Liver (tissue), 9 donors: ENCODE measurements around the gene EHBP1. TPM values are rescaled to one million over a fixed set of nuclear protein-coding genes. Genes with fewer than 3 reads are reported as not detected.

Source experiments
- DNase-seq: peaks from one replicate; pipeline ENCODE4 v3.0.0-alpha.2; 2017; ENCODE audit warnings: low spot score
- H3K27ac ChIP-seq, 2 donors: one replicate each; pipeline ENCODE4 v1.7.0; 2013; ENCODE audit warnings: inconsistent platforms in 2 of 2, low read length in 2 of 2, control low read depth in 1 of 2, low read depth in 1 of 2, mild to moderate bottlenecking in 1 of 2
- H3K27me3 ChIP-seq, 4 donors: one replicate each; pipeline versions ENCODE4 v1.6.1 to v1.7.0; 2013; ENCODE audit warnings: low read length in 3 of 4, inconsistent platforms in 1 of 4, mild to moderate bottlenecking in 1 of 4, moderate library complexity in 1 of 4; ENCODE audit not compliant: control insufficient read depth in 4 of 4, insufficient read depth in 4 of 4
- H3K36me3 ChIP-seq, 4 donors: one replicate each; pipeline versions ENCODE4 v1.6.1 to v1.7.0; 2013; ENCODE audit warnings: low read length in 3 of 4, mild to moderate bottlenecking in 3 of 4, low read depth in 1 of 4, moderate library complexity in 1 of 4; ENCODE audit not compliant: control insufficient read depth in 4 of 4, insufficient read depth in 3 of 4
- H3K4me1 ChIP-seq, 4 donors: one replicate each; pipeline versions ENCODE4 v1.6.1 to v1.7.0; 2013; ENCODE audit warnings: low read length in 3 of 4, mild to moderate bottlenecking in 3 of 4, moderate library complexity in 1 of 4; ENCODE audit not compliant: control insufficient read depth in 4 of 4, insufficient read depth in 4 of 4
- H3K4me3 ChIP-seq, 3 donors: one replicate each; pipeline versions ENCODE4 v1.6.1 to v1.7.0; 2013; ENCODE audit warnings: low read length in 3 of 3, control low read depth in 1 of 3, low read depth in 1 of 3, mild to moderate bottlenecking in 1 of 3
- H3K9ac ChIP-seq, 2 donors: one replicate each; pipeline ENCODE4 v1.7.0; 2013; ENCODE audit warnings: low read length in 2 of 2, mild to moderate bottlenecking in 2 of 2, moderate library complexity in 2 of 2, control low read depth in 1 of 2, low read depth in 1 of 2
- H3K9me3 ChIP-seq, 4 donors: one replicate each; pipeline versions ENCODE4 v1.6.1 to v1.7.0; 2013; ENCODE audit warnings: low read length in 3 of 4; ENCODE audit not compliant: control insufficient read depth in 4 of 4
- EGR1 ChIP-seq, 2 donors: IDR thresholded peaks; 2 replicates each; pipeline ENCODE4 v1.6.1; 2016 to 2018; ENCODE audit warnings: antibody characterized with exemption in 2 of 2, low read depth in 2 of 2
- HNF4A ChIP-seq, 2 donors: conservative IDR thresholded peaks; 2 replicates each; pipeline ENCODE4 v1.6.1; 2016; ENCODE audit warnings: antibody characterized with exemption in 2 of 2, mild to moderate bottlenecking in 2 of 2
- NR2F2 ChIP-seq: IDR thresholded peaks from 2 replicates; pipeline ENCODE4 v1.6.1; 2016; ENCODE audit warnings: antibody characterized with exemption
- RAD21 ChIP-seq, 2 donors: IDR thresholded peaks; 2 replicates each; pipeline ENCODE4 v1.6.1; 2016; ENCODE audit warnings: antibody characterized with exemption in 2 of 2, mild to moderate bottlenecking in 2 of 2
- RXRA ChIP-seq, 2 donors: IDR thresholded peaks; 2 replicates each; pipeline ENCODE4 v1.6.1; 2017 to 2018; ENCODE audit warnings: antibody characterized with exemption in 2 of 2, mild to moderate bottlenecking in 1 of 2
- SP1 ChIP-seq: IDR thresholded peaks from 2 replicates; pipeline ENCODE4 v1.6.1; 2018; ENCODE audit warnings: antibody characterized with exemption, mild to moderate bottlenecking
- YY1 ChIP-seq: IDR thresholded peaks from 2 replicates; pipeline ENCODE4 v1.6.1; 2016; ENCODE audit warnings: antibody characterized with exemption, mild to moderate bottlenecking
- WGBS: extraction: QIAGEN DNeasy Blood & Tissue Kit; methylation state at CpG from one replicate; pipeline ENCODE4 v1.1.7; 2013; 5-methylcytosine and 5-hydroxymethylcytosine counted together
- polyA plus RNA-seq, 2 donors: library from polyadenylated mRNA; stranded (reverse) in 1 of 2; unstranded in 1 of 2; fragments of 200-250 nt in 1 of 2; fragments of >200 nt in 1 of 2; fragmentation: Nextera tagmentation in 1 of 2; extraction: Ambion mirVana in 1 of 2; gene quantifications; one replicate each; pipeline versions ENCODE4 v1.2.1 to v1.2.3, GENCODE V29; 2013 to 2015
- total RNA-seq, 2 donors: library from RNA; depleted of rRNA; stranded (reverse); fragments of >200 nt; gene quantifications; one replicate each; pipeline ENCODE4 v1.2.3, GENCODE V29; 2014
- TF ChIP-seq, protein P1 (sequence below): IDR thresholded peaks from 2 replicates; pipeline ENCODE4 v1.6.1; 2016; ENCODE audit warnings: antibody characterized with exemption
- TF ChIP-seq, protein P2 (sequence below): fragments of 150-350 bp; IDR thresholded peaks from 2 replicates; pipeline ENCODE4 v1.5.1; 2017; ENCODE audit warnings: improper control_type of control experiment, low read depth, low read length; ENCODE audit not compliant: missing input control
- TF ChIP-seq, protein P3 (sequence below): IDR thresholded peaks from 2 replicates; pipeline ENCODE4 v1.6.1; 2016; ENCODE audit warnings: antibody characterized with exemption
- TF ChIP-seq, protein P4 (sequence below): IDR thresholded peaks from 2 replicates; pipeline ENCODE4 v1.6.1; 2016; ENCODE audit warnings: antibody characterized with exemption, mild to moderate bottlenecking
- donor health status: healthy.
- donor health status: healthy.
- donor health status: healthy.
- donor health status: healthy.
- donor health status: healthy.

Gene EHBP1
- total and polyA plus RNA-seq, 4 donors: 16.6 to 85.8 (median 24.4) TPM

DNA sequence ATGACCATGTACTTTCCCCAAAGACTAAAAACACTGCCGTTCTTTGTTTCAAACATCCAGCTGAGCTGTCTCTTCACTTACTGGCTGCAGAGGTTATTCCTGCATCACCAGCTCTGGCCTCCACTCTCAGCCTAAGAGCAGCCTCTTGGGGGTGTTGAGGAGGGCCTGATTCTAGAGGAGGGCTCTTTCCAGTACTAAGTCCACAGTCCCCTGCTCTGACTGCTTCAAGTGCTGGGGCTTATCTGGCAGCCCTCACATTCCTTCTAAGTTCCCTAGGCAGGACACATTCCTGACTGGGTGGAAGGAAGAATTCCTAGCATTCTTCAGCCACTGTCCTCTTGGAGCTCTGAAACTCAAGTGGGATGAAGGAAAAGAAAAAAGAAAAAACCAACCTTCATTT, 32.9 kb upstream of the EHBP1 start:
- no peaks in the 10 kb centered on the region for H3K27me3 ChIP-seq

DNA sequence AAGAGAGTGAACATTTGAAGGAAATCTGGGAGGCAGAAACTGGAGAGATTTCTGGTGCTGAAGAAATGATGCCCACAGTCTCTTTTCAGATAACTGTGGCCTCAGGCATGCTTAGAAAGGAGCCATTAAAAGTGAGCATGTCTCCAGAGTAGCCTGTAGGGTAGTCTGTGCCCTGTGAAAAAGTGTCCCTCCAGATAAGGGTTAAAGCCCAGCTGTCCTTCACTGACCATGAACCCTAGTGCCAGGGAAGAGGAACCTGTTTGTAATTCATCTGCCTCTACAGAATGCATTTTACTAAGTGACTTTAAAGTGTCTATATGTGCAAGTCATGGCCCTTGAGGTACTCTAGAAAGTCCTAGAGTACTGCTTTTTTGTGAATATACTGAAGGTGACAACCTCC, 30.5 kb upstream of the EHBP1 start:
- no peaks in the 10 kb centered on the region for H3K36me3 ChIP-seq
- no peak overlapping the region for H3K9ac ChIP-seq
- no peaks in the 10 kb centered on the region for H3K4me1 ChIP-seq
- H3K27ac ChIP-seq: no peak overlapping the region
- H3K27me3 ChIP-seq: no peaks in the 10 kb centered on the region
- no peaks in the 10 kb centered on the region for H3K9me3 ChIP-seq
- H3K4me3 ChIP-seq: no peak overlapping the region
- no peak for DNase-seq
- TF ChIP-seq, protein P1, sequence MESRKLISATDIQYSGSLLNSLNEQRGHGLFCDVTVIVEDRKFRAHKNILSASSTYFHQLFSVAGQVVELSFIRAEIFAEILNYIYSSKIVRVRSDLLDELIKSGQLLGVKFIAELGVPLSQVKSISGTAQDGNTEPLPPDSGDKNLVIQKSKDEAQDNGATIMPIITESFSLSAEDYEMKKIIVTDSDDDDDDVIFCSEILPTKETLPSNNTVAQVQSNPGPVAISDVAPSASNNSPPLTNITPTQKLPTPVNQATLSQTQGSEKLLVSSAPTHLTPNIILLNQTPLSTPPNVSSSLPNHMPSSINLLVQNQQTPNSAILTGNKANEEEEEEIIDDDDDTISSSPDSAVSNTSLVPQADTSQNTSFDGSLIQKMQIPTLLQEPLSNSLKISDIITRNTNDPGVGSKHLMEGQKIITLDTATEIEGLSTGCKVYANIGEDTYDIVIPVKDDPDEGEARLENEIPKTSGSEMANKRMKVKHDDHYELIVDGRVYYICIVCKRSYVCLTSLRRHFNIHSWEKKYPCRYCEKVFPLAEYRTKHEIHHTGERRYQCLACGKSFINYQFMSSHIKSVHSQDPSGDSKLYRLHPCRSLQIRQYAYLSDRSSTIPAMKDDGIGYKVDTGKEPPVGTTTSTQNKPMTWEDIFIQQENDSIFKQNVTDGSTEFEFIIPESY: no peak
- TF ChIP-seq, protein P2, sequence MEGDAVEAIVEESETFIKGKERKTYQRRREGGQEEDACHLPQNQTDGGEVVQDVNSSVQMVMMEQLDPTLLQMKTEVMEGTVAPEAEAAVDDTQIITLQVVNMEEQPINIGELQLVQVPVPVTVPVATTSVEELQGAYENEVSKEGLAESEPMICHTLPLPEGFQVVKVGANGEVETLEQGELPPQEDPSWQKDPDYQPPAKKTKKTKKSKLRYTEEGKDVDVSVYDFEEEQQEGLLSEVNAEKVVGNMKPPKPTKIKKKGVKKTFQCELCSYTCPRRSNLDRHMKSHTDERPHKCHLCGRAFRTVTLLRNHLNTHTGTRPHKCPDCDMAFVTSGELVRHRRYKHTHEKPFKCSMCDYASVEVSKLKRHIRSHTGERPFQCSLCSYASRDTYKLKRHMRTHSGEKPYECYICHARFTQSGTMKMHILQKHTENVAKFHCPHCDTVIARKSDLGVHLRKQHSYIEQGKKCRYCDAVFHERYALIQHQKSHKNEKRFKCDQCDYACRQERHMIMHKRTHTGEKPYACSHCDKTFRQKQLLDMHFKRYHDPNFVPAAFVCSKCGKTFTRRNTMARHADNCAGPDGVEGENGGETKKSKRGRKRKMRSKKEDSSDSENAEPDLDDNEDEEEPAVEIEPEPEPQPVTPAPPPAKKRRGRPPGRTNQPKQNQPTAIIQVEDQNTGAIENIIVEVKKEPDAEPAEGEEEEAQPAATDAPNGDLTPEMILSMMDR: no peak
- TF ChIP-seq HNF4A (conservative IDR thresholded peaks at IDR 0.05) (no peak), RXRA (IDR thresholded peaks at IDR 0.05) (no peak), YY1 (no peak), EGR1 (IDR thresholded peaks at IDR 0.05; ENCODE audit: low read depth in 2 of 2) (no peak)
- TF ChIP-seq, protein P3, sequence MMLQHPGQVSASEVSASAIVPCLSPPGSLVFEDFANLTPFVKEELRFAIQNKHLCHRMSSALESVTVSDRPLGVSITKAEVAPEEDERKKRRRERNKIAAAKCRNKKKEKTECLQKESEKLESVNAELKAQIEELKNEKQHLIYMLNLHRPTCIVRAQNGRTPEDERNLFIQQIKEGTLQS: no peak
- TF ChIP-seq, protein P4, sequence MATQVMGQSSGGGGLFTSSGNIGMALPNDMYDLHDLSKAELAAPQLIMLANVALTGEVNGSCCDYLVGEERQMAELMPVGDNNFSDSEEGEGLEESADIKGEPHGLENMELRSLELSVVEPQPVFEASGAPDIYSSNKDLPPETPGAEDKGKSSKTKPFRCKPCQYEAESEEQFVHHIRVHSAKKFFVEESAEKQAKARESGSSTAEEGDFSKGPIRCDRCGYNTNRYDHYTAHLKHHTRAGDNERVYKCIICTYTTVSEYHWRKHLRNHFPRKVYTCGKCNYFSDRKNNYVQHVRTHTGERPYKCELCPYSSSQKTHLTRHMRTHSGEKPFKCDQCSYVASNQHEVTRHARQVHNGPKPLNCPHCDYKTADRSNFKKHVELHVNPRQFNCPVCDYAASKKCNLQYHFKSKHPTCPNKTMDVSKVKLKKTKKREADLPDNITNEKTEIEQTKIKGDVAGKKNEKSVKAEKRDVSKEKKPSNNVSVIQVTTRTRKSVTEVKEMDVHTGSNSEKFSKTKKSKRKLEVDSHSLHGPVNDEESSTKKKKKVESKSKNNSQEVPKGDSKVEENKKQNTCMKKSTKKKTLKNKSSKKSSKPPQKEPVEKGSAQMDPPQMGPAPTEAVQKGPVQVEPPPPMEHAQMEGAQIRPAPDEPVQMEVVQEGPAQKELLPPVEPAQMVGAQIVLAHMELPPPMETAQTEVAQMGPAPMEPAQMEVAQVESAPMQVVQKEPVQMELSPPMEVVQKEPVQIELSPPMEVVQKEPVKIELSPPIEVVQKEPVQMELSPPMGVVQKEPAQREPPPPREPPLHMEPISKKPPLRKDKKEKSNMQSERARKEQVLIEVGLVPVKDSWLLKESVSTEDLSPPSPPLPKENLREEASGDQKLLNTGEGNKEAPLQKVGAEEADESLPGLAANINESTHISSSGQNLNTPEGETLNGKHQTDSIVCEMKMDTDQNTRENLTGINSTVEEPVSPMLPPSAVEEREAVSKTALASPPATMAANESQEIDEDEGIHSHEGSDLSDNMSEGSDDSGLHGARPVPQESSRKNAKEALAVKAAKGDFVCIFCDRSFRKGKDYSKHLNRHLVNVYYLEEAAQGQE: no peak

More for the DNA sequence above, 32.9 kb upstream of the EHBP1 start:
- H3K9ac ChIP-seq: no peak overlapping the region
- H3K27ac ChIP-seq: no peak overlapping the region
- WGBS: 87% methylated on average over 1 of the region's 1 CpG
- H3K36me3 ChIP-seq: no peaks in the 10 kb centered on the region
- peak; percentile 51 for TF ChIP-seq NR2F2
- TF ChIP-seq RAD21 (IDR thresholded peaks at IDR 0.05): peak in 1 of 2 donors; percentile 29
- TF ChIP-seq EGR1 (IDR thresholded peaks at IDR 0.05; ENCODE audit: low read depth in 2 of 2): no peak
- peak; percentile 28 for TF ChIP-seq SP1
- no peak overlapping the region for H3K4me3 ChIP-seq
- DNase-seq: no peak
- H3K4me1 ChIP-seq: no peaks in the 10 kb centered on the region
- no peaks in the 10 kb centered on the region for H3K9me3 ChIP-seq
